ENCODE measurements around the gene LY86. TPM values are rescaled to one million over a fixed set of nuclear protein-coding genes. Genes with fewer than 3 reads are reported as not detected.

LY86 gene
- total and polyA plus RNA-seq, 9 of the 15 experiments (the other 6 are each of a cell fraction or from before 2014, with no cell fraction given) = 0.08 to 0.20 TPM; not detected in 7

DNA sequence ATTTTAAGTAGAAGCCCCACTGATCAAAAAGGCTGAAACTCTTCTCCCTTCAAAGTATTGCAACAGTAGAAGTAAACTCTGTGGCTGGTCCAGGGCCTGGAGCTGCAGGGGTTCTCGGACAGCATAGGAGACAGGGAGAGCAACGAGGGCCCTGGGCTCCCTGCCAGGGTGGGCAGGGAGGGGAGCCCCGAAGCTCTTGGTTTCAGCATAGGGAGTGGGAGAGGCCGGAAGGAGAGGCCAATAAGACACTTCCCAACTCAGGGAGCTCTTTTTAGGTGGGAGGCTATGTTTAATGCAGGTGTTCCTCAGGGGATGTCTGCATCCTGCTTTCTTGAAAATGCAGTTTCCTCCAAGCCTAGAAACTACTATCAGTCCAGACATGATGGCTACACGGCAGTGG, 91.1 kb downstream of the LY86 start:
- no peak for DNase-seq (ENCODE audit: extremely low read depth in 1 of 4, low spot score in 3 of 4)
- Histone ChIP-seq H3K27ac (ENCODE audit: extremely low read depth, low read depth, low read length) (no peak overlapping the region), H3K4me3 (no peak overlapping the region), H3K9me1 (ENCODE audit: control insufficient read depth, insufficient read depth, low read length) (no peaks in the 10 kb centered on the region), H3K36me3 (ENCODE audit: control insufficient read depth, insufficient read depth, low read length) (no peaks in the 10 kb centered on the region), H3K9me3 (replicated peaks; ENCODE audit: control insufficient read depth, insufficient read depth, low read depth, low read length) (no peaks in the 10 kb centered on the region), H3K4me2 (ENCODE audit: insufficient read depth, low read length) (no peak overlapping the region), H3K27me3 (ENCODE audit: control insufficient read depth in 2 of 2, insufficient read depth in 2 of 2, low read length in 2 of 2) (no peaks in the 10 kb centered on the region), H3K4me1 (replicated peaks in 1 of 2; ENCODE audit: control insufficient read depth in 2 of 2, insufficient read depth in 2 of 2, low read length in 2 of 2) (peaks cover 21 to 55% of the 10 kb centered on the region in 2 experiments; a peak in 4 of 5 replicates), H3K79me2 (ENCODE audit: control insufficient read depth, insufficient read depth, low read length) (no peaks in the 10 kb centered on the region), H2AFZ (ENCODE audit: low read depth, low read length) (no peak overlapping the region), H4K20me1 (replicated peaks; ENCODE audit: control insufficient read depth, insufficient read depth, low read length) (no peaks in the 10 kb centered on the region), H3K9ac (ENCODE audit: insufficient read depth in 1 of 2, low read depth in 2 of 2, low read length in 2 of 2) (peak overlapping the region in 1 of 2 experiments; percentile 31; a peak in 1 of 4 replicates)
- no peak for ATAC-seq
- no TSS peak for BruUV-seq (replicated peaks)
- TF ChIP-seq NCOA4 (IDR thresholded peaks at IDR 0.05; ENCODE audit: partially characterized antibody) (no peak), TCF7 (IDR thresholded peaks at IDR 0.05; ENCODE audit: borderline replicate concordance) (no peak)
- CTCF ChIA-PET (ENCODE audit: low intra/inter-chr PET ratio) = no interaction called here
- 61% methylated on average over 3 of the region's 5 CpGs for WGBS (ENCODE audit: insufficient coverage, low coverage, missing lambda C conversion rate)
- POLR2A ChIA-PET = no interaction called here
- intact Hi-C loops (cut with micrococcal nuclease) = loop anchor here (5.0 to 10.0 kb wide), 3 partner anchors 73 to 915 kb away; partner anchors contain the start of gene SNRNP48
- in situ Hi-C loops (cut with MboI) = loop anchor here (25.0 kb wide), 1 partner anchor 558 kb away; no protein-coding TSS in a partner anchor
- no peak for FAIRE-seq

DNA sequence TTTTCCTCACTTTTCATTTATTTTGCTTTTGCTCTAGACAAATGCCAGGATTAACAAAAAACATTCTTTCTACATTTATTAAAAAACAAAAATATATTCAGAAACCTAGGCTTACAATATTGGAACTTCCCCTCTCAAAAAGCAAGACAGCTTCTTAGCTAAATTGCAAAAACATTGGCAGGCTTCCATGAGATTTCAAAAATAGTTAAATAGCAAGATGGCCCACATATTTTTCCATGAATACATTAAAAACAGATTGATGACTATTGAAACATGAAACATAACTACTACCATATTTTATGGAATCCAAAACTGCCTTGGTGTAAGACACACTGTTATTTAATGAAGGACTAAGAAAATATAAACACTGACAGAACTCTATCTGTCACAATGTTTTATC, 92.0 kb downstream of the LY86 start:
- no peaks in the 10 kb centered on the region for H3K27me3 ChIP-seq (ENCODE audit: control insufficient read depth in 2 of 2, insufficient read depth in 2 of 2, low read length in 2 of 2)
- no peak overlapping the region for H3K9ac ChIP-seq (ENCODE audit: insufficient read depth in 1 of 2, low read depth in 2 of 2, low read length in 2 of 2)
- H3K27ac ChIP-seq (ENCODE audit: extremely low read depth, low read depth, low read length) = no peak overlapping the region
- no peaks in the 10 kb centered on the region for H4K20me1 ChIP-seq (replicated peaks; ENCODE audit: control insufficient read depth, insufficient read depth, low read length)
- peaks cover 22 to 62% of the 10 kb centered on the region in 2 experiments; a peak in 4 of 5 replicates for H3K4me1 ChIP-seq (replicated peaks in 1 of 2; ENCODE audit: control insufficient read depth in 2 of 2, insufficient read depth in 2 of 2, low read length in 2 of 2)
- POLR2A ChIA-PET = interaction anchor here (0.9 to 1.1 kb wide), 2 partner anchors 9 to 344 kb away, joined by 4 read pairs; no protein-coding TSS in a partner anchor
- CTCF ChIA-PET (ENCODE audit: low intra/inter-chr PET ratio) = interaction anchor here (0.7 kb wide), 1 partner anchor 133 kb away, joined by 3 read pairs; no protein-coding TSS in a partner anchor
- no peaks in the 10 kb centered on the region for H3K9me1 ChIP-seq (ENCODE audit: control insufficient read depth, insufficient read depth, low read length)
- intact Hi-C loops (cut with micrococcal nuclease) = loop anchor here (10.0 kb wide), 1 partner anchor 914 kb away; the partner anchor contains the start of gene SNRNP48
- H3K4me3 ChIP-seq = no peak overlapping the region
- no peak overlapping the region for H3K4me2 ChIP-seq (ENCODE audit: insufficient read depth, low read length)
- no peaks in the 10 kb centered on the region for H3K36me3 ChIP-seq (ENCODE audit: control insufficient read depth, insufficient read depth, low read length)
- H3K79me2 ChIP-seq (ENCODE audit: control insufficient read depth, insufficient read depth, low read length) = no peaks in the 10 kb centered on the region
- in situ Hi-C loops (cut with MboI) = loop anchor here (25.0 kb wide), 1 partner anchor 557 kb away; no protein-coding TSS in a partner anchor
- no peaks in the 10 kb centered on the region for H3K9me3 ChIP-seq (replicated peaks; ENCODE audit: control insufficient read depth, insufficient read depth, low read depth, low read length)
- FAIRE-seq = no peak
- DNase-seq (ENCODE audit: extremely low read depth in 1 of 4, low spot score in 3 of 4) = no peak
- no TSS peak for BruUV-seq (replicated peaks)
- TF ChIP-seq, protein P1, sequence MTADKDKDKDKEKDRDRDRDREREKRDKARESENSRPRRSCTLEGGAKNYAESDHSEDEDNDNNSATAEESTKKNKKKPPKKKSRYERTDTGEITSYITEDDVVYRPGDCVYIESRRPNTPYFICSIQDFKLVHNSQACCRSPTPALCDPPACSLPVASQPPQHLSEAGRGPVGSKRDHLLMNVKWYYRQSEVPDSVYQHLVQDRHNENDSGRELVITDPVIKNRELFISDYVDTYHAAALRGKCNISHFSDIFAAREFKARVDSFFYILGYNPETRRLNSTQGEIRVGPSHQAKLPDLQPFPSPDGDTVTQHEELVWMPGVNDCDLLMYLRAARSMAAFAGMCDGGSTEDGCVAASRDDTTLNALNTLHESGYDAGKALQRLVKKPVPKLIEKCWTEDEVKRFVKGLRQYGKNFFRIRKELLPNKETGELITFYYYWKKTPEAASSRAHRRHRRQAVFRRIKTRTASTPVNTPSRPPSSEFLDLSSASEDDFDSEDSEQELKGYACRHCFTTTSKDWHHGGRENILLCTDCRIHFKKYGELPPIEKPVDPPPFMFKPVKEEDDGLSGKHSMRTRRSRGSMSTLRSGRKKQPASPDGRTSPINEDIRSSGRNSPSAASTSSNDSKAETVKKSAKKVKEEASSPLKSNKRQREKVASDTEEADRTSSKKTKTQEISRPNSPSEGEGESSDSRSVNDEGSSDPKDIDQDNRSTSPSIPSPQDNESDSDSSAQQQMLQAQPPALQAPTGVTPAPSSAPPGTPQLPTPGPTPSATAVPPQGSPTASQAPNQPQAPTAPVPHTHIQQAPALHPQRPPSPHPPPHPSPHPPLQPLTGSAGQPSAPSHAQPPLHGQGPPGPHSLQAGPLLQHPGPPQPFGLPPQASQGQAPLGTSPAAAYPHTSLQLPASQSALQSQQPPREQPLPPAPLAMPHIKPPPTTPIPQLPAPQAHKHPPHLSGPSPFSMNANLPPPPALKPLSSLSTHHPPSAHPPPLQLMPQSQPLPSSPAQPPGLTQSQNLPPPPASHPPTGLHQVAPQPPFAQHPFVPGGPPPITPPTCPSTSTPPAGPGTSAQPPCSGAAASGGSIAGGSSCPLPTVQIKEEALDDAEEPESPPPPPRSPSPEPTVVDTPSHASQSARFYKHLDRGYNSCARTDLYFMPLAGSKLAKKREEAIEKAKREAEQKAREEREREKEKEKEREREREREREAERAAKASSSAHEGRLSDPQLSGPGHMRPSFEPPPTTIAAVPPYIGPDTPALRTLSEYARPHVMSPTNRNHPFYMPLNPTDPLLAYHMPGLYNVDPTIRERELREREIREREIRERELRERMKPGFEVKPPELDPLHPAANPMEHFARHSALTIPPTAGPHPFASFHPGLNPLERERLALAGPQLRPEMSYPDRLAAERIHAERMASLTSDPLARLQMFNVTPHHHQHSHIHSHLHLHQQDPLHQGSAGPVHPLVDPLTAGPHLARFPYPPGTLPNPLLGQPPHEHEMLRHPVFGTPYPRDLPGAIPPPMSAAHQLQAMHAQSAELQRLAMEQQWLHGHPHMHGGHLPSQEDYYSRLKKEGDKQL (CRISPR knock-in tag; IDR thresholded peaks at IDR 0.05; ENCODE audit: borderline replicate concordance) = no peak
- no peak for TF ChIP-seq SPI1 (IDR thresholded peaks at IDR 0.05; ENCODE audit: borderline replicate concordance, low read depth, low read length)
- TF ChIP-seq ADNP (tag; IDR thresholded peaks at IDR 0.05) = no peak
- no peak for TF ChIP-seq HLTF (IDR thresholded peaks at IDR 0.05)
- TF ChIP-seq PPARD (CRISPR knock-in tag; IDR thresholded peaks at IDR 0.05) = no peak
- TF ChIP-seq CXXC5 (CRISPR knock-in tag; IDR thresholded peaks at IDR 0.05) = no peak
- no peak for TF ChIP-seq ZNF57 (CRISPR knock-in tag; IDR thresholded peaks at IDR 0.05)
- TF ChIP-seq ZBED1 (IDR thresholded peaks at IDR 0.05) = no peak
- TF ChIP-seq, protein P2, sequence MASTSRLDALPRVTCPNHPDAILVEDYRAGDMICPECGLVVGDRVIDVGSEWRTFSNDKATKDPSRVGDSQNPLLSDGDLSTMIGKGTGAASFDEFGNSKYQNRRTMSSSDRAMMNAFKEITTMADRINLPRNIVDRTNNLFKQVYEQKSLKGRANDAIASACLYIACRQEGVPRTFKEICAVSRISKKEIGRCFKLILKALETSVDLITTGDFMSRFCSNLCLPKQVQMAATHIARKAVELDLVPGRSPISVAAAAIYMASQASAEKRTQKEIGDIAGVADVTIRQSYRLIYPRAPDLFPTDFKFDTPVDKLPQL (IDR thresholded peaks at IDR 0.05; ENCODE audit: extremely low read depth, insufficient read length) = no peak
- H2AFZ ChIP-seq (ENCODE audit: low read depth, low read length) = no peak overlapping the region
- no peak for ATAC-seq
